GM21447 (cell line): ENCODE data around the gene PCDHB11.
"Not testable (repeated sequence)": the region's sequence is repeated elsewhere in the genome, so short reads cannot be mapped to it uniquely, and the experiment has no call there.

ENCODE experiments used
- ATAC-seq: cut with Tn5 transposase; IDR thresholded peaks from one replicate; pipeline ENCODE4 v1.9.1; 2021; ENCODE audit not compliant: unreplicated experiment

PCDHB11 gene

DNA sequence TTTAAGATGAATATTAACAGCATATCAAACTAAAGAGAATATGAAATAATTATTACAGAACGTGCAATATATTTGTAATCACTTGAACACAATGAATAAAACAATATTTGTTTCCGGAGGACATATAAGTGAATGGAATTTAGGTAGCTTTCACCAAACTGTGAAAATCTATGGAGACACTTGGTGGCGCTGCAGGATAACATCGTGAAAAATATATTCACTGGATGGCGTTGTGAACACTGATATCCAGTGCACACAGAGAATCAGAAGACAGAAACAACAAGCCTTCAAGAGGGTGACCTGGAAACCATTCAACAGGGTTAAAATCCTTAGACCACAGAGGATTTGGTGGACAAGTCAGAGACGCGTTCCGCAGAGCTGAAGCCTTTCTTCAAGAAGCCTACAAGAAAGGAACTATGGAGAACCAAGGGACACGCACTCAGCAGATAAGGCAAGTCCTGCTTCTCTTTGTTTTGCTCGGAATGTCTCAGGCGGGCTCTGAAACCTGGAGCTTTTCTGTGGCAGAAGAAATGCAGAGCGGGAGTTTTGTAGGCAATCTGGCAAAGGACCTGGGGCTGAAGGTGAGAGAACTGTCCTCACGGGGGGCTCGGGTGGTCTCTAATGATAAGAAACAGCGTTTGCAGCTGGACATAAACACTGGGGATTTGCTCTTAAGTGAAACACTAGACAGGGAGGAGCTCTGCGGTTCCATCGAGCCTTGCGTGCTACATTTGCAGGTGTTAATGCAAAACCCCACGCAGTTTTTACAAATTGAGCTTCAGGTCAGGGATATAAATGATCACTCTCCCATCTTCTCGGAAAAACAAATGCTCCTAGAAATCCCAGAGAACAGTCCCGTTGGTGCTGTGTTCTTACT is at the start of gene PCDHB11:
TSS of gene PCDHB11 (plus strand) at position 269 of the 877 bp plus-strand sequence. CDS start at position 417, 148 bp downstream.
- ATAC-seq, result no peak

GRCh38 chr5:141149812-141150211 is 49.6 kb upstream of the PCDHB11 start, which contains the start of gene PCDHB6:
Gene PCDHB6, plus strand, starts transcription at chr5:141150057. Its CDS starts 201 bp downstream, at chr5:141150258.
- no peak for ATAC-seq

DNA sequence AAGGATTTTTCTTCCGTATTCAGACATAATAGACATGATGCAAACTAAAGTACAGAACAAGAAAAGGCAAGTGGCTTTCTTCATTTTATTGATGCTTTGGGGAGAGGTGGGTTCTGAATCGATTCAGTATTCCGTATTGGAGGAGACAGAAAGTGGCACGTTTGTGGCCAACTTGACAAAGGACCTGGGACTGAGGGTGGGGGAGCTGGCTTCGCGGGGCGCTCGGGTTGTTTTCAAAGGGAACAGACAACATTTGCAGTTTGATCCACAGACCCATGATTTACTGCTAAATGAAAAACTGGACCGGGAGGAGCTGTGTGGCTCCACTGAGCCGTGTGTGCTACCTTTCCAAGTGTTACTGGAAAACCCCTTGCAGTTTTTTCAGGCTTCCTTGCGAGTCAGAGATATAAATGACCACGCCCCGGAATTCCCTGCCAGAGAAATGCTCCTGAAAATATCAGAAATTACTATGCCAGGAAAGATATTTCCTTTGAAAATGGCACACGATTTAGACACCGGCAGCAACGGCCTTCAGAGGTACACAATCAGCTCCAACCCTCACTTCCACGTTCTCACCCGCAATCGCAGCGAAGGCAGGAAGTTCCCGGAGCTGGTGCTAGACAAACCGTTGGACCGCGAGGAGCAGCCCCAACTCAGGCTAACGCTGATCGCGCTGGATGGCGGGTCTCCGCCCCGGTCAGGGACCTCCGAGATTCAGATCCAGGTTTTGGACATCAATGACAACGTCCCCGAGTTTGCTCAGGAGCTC is 49.0 kb upstream of the PCDHB11 start:
- ATAC-seq, result no peak

GRCh38 chr5:141150993-141151325 is 48.5 kb upstream of the PCDHB11 start:
- no peak for ATAC-seq

DNA sequence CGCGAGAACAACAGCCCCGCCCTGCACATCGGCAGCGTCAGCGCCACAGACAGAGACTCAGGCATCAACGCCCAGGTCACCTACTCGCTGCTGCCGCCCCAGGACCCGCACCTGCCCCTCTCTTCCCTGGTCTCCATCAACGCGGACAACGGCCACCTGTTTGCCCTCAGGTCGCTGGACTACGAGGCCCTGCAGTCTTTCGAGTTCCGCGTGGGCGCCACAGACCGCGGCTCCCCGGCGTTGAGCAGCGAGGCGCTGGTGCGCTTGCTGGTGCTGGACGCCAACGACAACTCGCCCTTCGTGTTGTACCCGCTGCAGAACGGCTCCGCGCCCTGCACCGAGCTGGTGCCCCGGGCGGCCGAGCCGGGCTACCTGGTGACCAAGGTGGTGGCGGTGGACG is 47.8 kb upstream of the PCDHB11 start:
- ATAC-seq, result not testable (repeated sequence)

GRCh38 chr5:141152096-141152495 is 47.3 kb upstream of the PCDHB11 start:
- ATAC-seq, result not testable (repeated sequence)

DNA sequence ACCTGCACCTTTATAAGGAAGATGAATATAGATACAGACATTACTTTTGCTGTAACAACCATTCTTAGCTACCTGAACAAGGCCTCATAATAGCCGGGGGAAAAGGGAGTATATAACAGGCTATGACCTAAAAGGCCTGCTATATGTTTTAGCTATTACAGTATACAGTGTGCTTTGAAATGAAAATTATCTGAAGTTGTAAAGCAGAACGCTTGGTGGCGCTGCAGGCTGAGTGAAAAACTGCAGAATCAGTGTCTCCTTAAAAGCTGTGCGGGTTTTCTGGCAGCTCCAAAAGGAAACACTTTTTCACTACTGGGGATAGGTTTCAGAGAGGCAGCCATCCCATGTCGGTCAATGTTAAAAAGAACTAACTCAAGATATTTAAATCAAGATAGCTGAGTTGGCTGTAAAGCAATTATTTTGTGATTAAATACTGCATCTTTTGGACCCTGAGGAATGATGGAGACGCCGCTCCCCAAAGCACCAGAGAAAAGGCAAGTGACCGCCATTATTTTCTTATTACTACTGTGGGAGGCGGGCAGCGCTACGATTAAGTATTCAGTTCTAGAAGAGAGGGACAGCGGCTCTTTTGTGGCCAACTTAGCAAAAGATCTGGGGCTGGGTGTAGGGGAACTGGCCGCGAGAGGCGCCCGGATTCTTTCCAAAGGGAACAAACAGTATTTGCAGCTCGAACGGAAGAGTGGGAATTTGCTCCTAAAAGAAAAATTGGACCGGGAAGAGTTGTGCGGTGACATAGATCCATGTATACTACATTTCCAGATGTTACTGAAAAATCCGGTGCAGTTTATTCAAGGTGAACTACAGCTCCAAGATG is 43.7 kb upstream of the PCDHB11 start:
- no peak for ATAC-seq

GRCh38 chr5:141157356-141157755 is 42.1 kb upstream of the PCDHB11 start:
- ATAC-seq, result not testable (repeated sequence)

- ATAC-seq, result not testable (repeated sequence)
Measured at GRCh38 chr5:141157901-141158300, 41.5 kb upstream of the PCDHB11 start.

DNA sequence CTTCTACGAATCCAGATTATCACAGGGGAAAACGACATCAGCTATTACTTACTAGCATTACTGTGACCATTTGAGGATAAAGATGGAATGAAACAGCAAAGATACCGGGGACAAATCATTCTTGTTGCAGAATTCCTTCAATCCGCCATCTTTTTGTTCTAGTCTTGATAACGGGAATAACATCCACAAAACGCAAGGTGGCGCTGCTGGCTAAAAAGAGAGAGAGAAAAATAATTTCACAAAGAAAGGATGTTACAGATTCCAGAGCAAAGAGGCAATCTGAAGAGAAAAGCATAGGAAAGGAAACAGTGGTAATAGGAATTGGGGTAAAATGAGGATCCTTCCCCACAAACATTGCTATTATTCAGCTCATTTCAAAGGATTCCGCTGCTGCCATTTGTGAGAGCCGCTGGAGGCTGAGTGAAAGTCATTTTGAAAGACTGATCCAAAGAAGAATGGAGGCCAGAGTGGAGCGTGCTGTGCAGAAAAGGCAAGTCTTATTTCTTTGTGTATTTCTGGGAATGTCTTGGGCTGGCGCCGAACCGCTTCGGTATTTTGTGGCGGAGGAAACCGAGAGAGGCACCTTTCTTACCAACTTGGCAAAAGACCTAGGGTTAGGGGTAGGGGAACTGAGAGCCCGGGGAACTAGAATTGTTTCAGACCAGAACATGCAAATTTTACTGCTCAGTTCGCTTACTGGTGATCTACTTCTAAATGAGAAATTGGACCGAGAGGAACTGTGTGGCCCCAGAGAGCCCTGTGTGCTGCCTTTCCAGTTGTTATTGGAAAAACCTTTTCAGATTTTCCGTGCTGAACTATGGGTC is 26.8 kb upstream of the PCDHB11 start, which contains the start of gene PCDHB7:
TSS of gene PCDHB7 (plus strand) at position 264 of the 824 bp plus-strand sequence. CDS start at position 456, 192 bp downstream.
- ATAC-seq, result no peak

- not testable (repeated sequence) for ATAC-seq
Measured at GRCh38 chr5:141174291-141175104, 24.9 kb upstream of the PCDHB11 start.

DNA sequence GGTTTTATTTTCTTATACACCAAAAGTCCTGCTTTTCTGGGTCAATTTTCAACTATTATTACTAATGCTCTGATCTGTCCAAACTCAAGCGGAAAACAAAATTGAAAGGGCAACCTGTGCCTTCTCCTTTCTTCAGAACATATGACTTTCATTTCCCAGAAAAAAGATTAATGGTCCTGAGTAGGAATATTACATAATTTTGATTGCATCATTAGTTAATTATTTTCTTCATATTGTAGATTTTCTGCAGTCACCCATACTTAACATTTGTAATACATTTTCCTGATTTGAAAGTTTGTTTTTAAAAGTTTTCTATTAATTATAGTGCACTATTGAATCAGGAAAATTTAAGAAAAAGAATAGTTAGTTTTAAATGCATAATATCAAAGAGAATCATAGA is 23.5 kb upstream of the PCDHB11 start:
- no peak for ATAC-seq

- not testable (repeated sequence) for ATAC-seq
Measured at GRCh38 chr5:141177577-141178191, 21.7 kb upstream of the PCDHB11 start, which contains the start of gene PCDHB8. Gene PCDHB8, plus strand, starts transcription at chr5:141177790. Its CDS starts 245 bp downstream, at chr5:141178035.

DNA sequence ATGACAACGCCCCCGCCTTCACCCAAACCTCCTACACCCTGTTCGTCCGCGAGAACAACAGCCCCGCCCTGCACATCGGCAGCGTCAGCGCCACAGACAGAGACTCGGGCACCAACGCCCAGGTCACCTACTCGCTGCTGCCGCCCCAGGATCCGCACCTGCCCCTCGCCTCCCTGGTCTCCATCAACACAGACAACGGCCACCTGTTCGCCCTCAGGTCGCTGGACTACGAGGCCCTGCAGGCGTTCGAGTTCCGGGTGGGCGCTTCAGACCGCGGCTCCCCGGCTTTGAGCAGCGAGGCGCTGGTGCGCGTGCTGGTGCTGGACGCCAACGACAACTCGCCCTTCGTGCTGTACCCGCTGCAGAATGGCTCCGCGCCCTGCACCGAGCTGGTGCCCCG is 20.1 kb upstream of the PCDHB11 start:
- ATAC-seq, result not testable (repeated sequence)

DNA sequence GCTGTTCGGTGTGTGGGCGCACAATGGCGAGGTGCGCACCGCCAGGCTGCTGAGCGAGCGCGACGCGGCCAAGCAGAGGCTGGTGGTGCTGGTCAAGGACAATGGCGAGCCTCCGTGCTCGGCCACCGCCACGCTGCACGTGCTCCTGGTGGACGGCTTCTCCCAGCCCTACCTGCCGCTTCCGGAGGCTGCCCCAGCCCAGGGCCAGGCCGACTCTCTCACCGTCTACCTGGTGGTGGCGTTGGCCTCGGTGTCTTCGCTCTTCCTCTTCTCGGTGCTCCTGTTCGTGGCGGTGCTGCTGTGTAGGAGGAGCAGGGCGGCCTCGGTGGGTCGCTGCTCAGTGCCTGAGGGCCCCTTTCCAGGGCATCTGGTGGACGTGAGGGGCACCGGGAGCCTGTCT is 19.6 kb upstream of the PCDHB11 start:
- ATAC-seq, result not testable (repeated sequence)

GRCh38 chr5:141180313-141180712 is 19.1 kb upstream of the PCDHB11 start:
- no peak for ATAC-seq

GRCh38 chr5:141182248-141182647 is 17.2 kb upstream of the PCDHB11 start, which contains the start of gene PCDHB16:
Gene PCDHB16, plus strand, starts transcription at chr5:141182387. Its CDS starts 173 bp downstream, at chr5:141182560.
- no peak for ATAC-seq

DNA sequence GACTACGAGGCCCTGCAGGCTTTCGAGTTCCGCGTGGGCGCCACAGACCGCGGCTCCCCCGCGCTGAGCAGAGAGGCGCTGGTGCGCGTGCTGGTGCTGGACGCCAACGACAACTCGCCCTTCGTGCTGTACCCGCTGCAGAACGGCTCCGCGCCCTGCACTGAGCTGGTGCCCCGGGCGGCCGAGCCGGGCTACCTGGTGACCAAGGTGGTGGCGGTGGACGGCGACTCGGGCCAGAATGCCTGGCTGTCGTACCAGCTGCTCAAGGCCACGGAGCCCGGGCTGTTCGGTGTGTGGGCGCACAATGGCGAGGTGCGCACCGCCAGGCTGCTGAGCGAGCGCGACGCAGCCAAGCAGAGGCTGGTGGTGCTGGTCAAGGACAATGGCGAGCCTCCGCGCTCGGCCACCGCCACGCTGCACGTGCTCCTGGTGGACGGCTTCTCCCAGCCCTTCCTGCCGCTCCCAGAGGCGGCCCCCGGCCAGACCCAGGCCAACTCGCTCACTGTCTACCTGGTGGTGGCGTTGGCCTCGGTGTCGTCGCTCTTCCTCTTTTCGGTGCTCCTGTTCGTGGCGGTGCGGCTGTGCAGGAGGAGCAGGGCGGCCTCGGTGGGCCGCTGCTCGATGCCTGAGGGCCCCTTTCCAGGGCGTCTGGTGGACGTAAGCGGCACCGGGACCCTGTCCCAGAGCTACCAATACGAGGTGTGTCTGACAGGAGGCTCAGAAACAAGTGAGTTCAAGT is 15.1 kb upstream of the PCDHB11 start:
- ATAC-seq, result not testable (repeated sequence)
